ENCODE measurements around the gene LRP10.
"Not testable (repeated sequence)": the region's sequence is repeated elsewhere in the genome, so short reads cannot be mapped to it uniquely, and the experiment has no call there.

The LRP10 gene

GRCh38 chr14:22843123-22843925, 28.2 kb upstream of the LRP10 start:
- no peak for DNase-seq

GRCh38 chr14:22844221-22845102, 27.1 kb upstream of the LRP10 start:
- no peak for DNase-seq

GRCh38 chr14:22845103-22845394, 26.5 kb upstream of the LRP10 start:
- DNase-seq = no peak

- DNase-seq = no peak
Measured at GRCh38 chr14:22845821-22846625, 25.5 kb upstream of the LRP10 start.

- DNase-seq = no peak
Measured at GRCh38 chr14:22846811-22847307, 24.7 kb upstream of the LRP10 start.

- DNase-seq = no peak
Measured at GRCh38 chr14:22847661-22848341, 23.7 kb upstream of the LRP10 start.

GRCh38 chr14:22848351-22849164, 23.0 kb upstream of the LRP10 start:
- peak; percentile 25 for DNase-seq

- DNase-seq = no peak
Measured at GRCh38 chr14:22849212-22849819, 22.2 kb upstream of the LRP10 start.

GRCh38 chr14:22850944-22851764, 20.4 kb upstream of the LRP10 start:
- DNase-seq = no peak

GRCh38 chr14:22852178-22852577, 19.4 kb upstream of the LRP10 start:
- DNase-seq = not testable (repeated sequence)

- DNase-seq = no peak
Measured at GRCh38 chr14:22852599-22852939, 19.0 kb upstream of the LRP10 start.

GRCh38 chr14:22852940-22853767, 18.4 kb upstream of the LRP10 start:
- peak; percentile 94 for DNase-seq

- DNase-seq = not testable (repeated sequence)
Measured at GRCh38 chr14:22854296-22854695, 17.2 kb upstream of the LRP10 start.

- no peak for DNase-seq
Measured at GRCh38 chr14:22854963-22855724, 16.4 kb upstream of the LRP10 start.

- DNase-seq = no peak
Measured at GRCh38 chr14:22856428-22856827, 15.1 kb upstream of the LRP10 start.

GRCh38 chr14:22860377-22860776, 11.2 kb upstream of the LRP10 start:
- not testable (repeated sequence) for DNase-seq

- DNase-seq = no peak
Measured at GRCh38 chr14:22861651-22862050, 9.9 kb upstream of the LRP10 start.

- no peak for DNase-seq
Measured at GRCh38 chr14:22864979-22865378, 6.6 kb upstream of the LRP10 start.

Data from NCI-H1694 (cell line).